OCI-LY1 (cell line): ENCODE results near the gene PLD1.

Source experiments
- H2AFZ ChIP-seq: fragments of 200-600 bp; sonication (generic), shearing (Covaris generic); 2 replicates; pipeline ENCODE4 v1.6.0; 2014; ENCODE audit warnings: antibody characterized with exemption, mild to moderate bottlenecking, low read length
- H3F3A ChIP-seq: fragments of 200-600 bp; sonication (generic), shearing (Covaris generic); 2 replicates; pipeline ENCODE4 v1.6.0; 2014; ENCODE audit warnings: mild to moderate bottlenecking, antibody characterized with exemption, low read length, moderate library complexity; ENCODE audit not compliant: insufficient read depth
- H3K27ac ChIP-seq: fragments of 200-600 bp; sonication (generic); 2 replicates; pipeline ENCODE4 v1.5.1; 2014; ENCODE audit warnings: low read length, mixed run types, mild to moderate bottlenecking, low read depth; ENCODE audit not compliant: poor library complexity, severe bottlenecking
- H3K27me3 ChIP-seq: fragments of 200-600 bp; sonication (generic); 2 replicates; pipeline ENCODE4 v1.6.0; 2014; ENCODE audit warnings: antibody characterized with exemption, mild to moderate bottlenecking, low read length, moderate library complexity; ENCODE audit not compliant: insufficient read depth
- H3K36me3 ChIP-seq: fragments of 200-600 bp; sonication (generic); 2 replicates; pipeline ENCODE4 v1.6.1; 2014; ENCODE audit warnings: mild to moderate bottlenecking, antibody characterized with exemption, low read length, moderate library complexity, mixed read lengths; ENCODE audit not compliant: insufficient read depth
- H3K4me1 ChIP-seq: fragments of 200-600 bp; sonication (generic); 2 replicates; pipeline ENCODE4 v1.5.1; 2014; ENCODE audit warnings: mild to moderate bottlenecking, low read length, moderate library complexity; ENCODE audit not compliant: insufficient read depth, severe bottlenecking
- H3K4me2 ChIP-seq: fragments of 200-600 bp; sonication (generic), shearing (Covaris generic); 2 replicates; pipeline ENCODE4 v1.6.1; 2014; ENCODE audit warnings: low read length
- H3K4me3 ChIP-seq: fragments of 200-600 bp; sonication (generic); 2 replicates; pipeline ENCODE4 v1.5.1; 2014; ENCODE audit warnings: low read length, low read depth, mild to moderate bottlenecking, mixed read lengths; ENCODE audit not compliant: poor library complexity, severe bottlenecking
- H3K79me2 ChIP-seq: fragments of 200-600 bp; shearing (Covaris generic); 2 replicates; pipeline ENCODE4 v1.6.1; 2016; ENCODE audit warnings: mixed run types, low read length, mixed read lengths; ENCODE audit not compliant: insufficient read depth
- H3K9ac ChIP-seq: fragments of 200-600 bp; sonication (generic), shearing (Covaris generic); 2 replicates; pipeline ENCODE4 v1.6.1; 2014; ENCODE audit warnings: mild to moderate bottlenecking, low read length, mixed read lengths
- H3K9me2 ChIP-seq: fragments of 200-600 bp; sonication (generic), shearing (Covaris generic); 2 replicates; pipeline ENCODE4 v1.6.1; 2014; ENCODE audit warnings: low read depth, mild to moderate bottlenecking, low read length, mixed read lengths
- H3K9me3 ChIP-seq: fragments of 200-600 bp; shearing (Covaris generic); 2 replicates; pipeline ENCODE4 v1.6.1; 2014; ENCODE audit warnings: low read length, mixed read lengths
- H4K20me1 ChIP-seq: fragments of 200-600 bp; sonication (generic), shearing (Covaris generic); 2 replicates; pipeline ENCODE4 v1.6.0; 2016; ENCODE audit warnings: mild to moderate bottlenecking, low read length; ENCODE audit not compliant: insufficient read depth
- EZH2 ChIP-seq: fragments of 200-600 bp; sonication (generic), shearing (Covaris generic); IDR thresholded peaks from 2 replicates; pipeline ENCODE4 v1.8.0; 2017; ENCODE audit warnings: borderline replicate concordance, mixed run types, mild to moderate bottlenecking, antibody characterized with exemption, low read length, moderate library complexity, mixed read lengths
- TF ChIP-seq, protein P1 (sequence below): fragments of 200-600 bp; sonication (generic), shearing (Covaris generic); IDR thresholded peaks from 2 replicates; pipeline ENCODE4 v1.5.1; 2017; ENCODE audit warnings: mild to moderate bottlenecking, antibody characterized with exemption, low read length, moderate library complexity, mixed read lengths

Gene PLD1

DNA sequence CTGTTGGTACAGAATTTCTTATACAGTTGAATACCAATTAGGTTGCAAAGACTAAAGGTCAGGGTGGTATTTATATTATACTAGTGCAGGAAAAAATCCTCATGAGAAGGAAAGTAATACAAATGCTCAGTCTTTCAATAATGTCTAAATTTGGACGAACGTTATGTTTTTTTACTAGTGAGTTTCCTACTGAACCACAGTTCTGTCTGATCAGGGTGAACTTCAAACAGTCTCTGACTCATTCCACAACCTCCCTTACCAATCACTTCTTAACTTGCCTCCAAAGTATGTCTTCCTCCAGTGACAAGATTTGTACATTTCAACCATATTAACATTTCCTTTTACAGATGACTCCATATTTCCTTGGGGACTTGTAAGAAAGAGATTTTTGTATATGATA is 36.3 kb upstream of the PLD1 start:
- H3K36me3 ChIP-seq: no peaks in the 10 kb centered on the region
- no peaks in the 10 kb centered on the region for H4K20me1 ChIP-seq
- no peaks in the 10 kb centered on the region for H3K79me2 ChIP-seq
- H3K4me1 ChIP-seq: no peaks in the 10 kb centered on the region
- H3K27ac ChIP-seq: no peak overlapping the region
- H3K9me2 ChIP-seq: no peaks in the 10 kb centered on the region
- no peaks in the 10 kb centered on the region for H3F3A ChIP-seq
- TF ChIP-seq, protein P1, sequence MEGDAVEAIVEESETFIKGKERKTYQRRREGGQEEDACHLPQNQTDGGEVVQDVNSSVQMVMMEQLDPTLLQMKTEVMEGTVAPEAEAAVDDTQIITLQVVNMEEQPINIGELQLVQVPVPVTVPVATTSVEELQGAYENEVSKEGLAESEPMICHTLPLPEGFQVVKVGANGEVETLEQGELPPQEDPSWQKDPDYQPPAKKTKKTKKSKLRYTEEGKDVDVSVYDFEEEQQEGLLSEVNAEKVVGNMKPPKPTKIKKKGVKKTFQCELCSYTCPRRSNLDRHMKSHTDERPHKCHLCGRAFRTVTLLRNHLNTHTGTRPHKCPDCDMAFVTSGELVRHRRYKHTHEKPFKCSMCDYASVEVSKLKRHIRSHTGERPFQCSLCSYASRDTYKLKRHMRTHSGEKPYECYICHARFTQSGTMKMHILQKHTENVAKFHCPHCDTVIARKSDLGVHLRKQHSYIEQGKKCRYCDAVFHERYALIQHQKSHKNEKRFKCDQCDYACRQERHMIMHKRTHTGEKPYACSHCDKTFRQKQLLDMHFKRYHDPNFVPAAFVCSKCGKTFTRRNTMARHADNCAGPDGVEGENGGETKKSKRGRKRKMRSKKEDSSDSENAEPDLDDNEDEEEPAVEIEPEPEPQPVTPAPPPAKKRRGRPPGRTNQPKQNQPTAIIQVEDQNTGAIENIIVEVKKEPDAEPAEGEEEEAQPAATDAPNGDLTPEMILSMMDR: no peak
- no peak for TF ChIP-seq EZH2
- H2AFZ ChIP-seq: no peak overlapping the region
- no peaks in the 10 kb centered on the region for H3K27me3 ChIP-seq
- H3K4me3 ChIP-seq: no peak overlapping the region
- H3K4me2 ChIP-seq: no peak overlapping the region
- H3K9ac ChIP-seq: no peak overlapping the region
- no peaks in the 10 kb centered on the region for H3K9me3 ChIP-seq

DNA sequence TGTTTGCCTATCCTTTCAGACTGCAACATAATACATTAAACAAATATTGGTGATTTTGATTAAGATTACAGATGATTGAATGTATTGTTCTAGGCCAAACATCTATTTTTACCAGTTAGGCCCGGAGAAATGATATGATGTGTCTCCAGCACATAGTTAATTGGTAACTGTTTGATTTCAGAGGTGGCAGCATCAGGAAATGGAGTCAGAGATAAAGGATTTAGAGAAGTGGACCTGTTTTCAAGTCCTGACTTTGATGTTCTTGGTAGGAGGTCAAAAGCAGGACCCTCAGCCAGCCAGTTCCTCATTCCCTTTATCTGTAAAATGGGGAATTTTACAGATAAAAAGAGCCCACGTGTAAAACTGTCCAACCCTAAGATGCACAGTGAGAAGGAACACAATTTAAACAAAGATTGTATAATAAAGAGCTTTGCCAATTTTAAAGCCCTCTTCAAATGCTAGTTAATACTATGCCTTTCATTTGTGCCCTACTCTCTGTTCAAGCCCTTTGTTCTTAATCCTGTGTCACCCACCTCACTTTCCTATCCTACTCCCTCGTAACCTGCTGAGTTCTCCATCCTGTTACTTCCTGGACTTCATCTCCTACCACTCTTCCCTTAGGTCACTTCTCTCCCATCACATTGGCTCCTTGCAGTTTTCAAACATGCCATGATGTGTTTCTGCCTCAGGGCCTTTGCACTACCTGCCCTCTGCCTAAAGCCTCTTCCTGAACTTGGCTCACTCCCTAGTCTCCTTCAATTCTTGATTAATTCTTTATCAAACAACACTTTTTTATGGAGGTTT is 35.4 kb upstream of the PLD1 start:
- Histone ChIP-seq H3K36me3 (no peaks in the 10 kb centered on the region), H3F3A (no peaks in the 10 kb centered on the region), H3K79me2 (no peaks in the 10 kb centered on the region), H4K20me1 (no peaks in the 10 kb centered on the region), H3K9me2 (no peaks in the 10 kb centered on the region), H3K27ac (no peak overlapping the region), H3K4me1 (no peaks in the 10 kb centered on the region), H3K4me2 (no peak overlapping the region), H2AFZ (no peak overlapping the region), H3K27me3 (no peaks in the 10 kb centered on the region), H3K9ac (no peak overlapping the region), H3K9me3 (no peaks in the 10 kb centered on the region), H3K4me3 (no peak overlapping the region)
- TF ChIP-seq, protein P1: no peak
- no peak for TF ChIP-seq EZH2

DNA sequence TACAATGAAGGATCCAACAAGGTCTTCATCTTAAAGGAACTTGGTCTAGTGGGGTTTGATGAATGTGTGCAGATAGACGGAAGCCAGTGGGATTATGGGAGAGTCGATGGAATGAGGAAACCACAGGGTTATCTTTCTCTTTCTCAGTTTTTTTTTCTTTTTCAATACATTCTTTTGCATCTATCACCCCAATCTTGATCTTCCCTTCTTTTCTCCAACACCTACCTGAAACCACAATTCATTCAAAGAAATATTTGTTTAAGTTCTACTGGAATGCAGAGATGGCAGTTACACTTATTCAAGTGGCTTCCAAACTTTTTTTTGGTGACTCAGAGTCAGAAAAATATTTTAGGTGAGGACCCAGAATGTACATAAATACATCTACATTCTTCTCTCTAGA is 34.6 kb upstream of the PLD1 start:
- Histone ChIP-seq H2AFZ (no peak overlapping the region), H3K36me3 (no peaks in the 10 kb centered on the region), H3K4me1 (no peaks in the 10 kb centered on the region), H3K27ac (no peak overlapping the region), H3K27me3 (no peaks in the 10 kb centered on the region), H3K9me3 (no peaks in the 10 kb centered on the region), H3K4me3 (no peak overlapping the region), H3K9me2 (no peaks in the 10 kb centered on the region), H3K4me2 (no peak overlapping the region), H4K20me1 (no peaks in the 10 kb centered on the region), H3K9ac (no peak overlapping the region), H3F3A (no peaks in the 10 kb centered on the region), H3K79me2 (no peaks in the 10 kb centered on the region)
- TF ChIP-seq, protein P1: no peak
- TF ChIP-seq EZH2: no peak
